Measurements from ENCODE around the gene LRATD1. TPM values are rescaled to one million over a fixed set of nuclear protein-coding genes. Genes with fewer than 3 reads are reported as not detected.

Gene LRATD1
- total RNA-seq, 1 experiment from 2014 or later = 0.31 TPM

- no CpG with 5 or more reads among the region's 1 CpG for WGBS (ENCODE audit: extremely low coverage, insufficient read length, low lambda C conversion rate)
- Histone ChIP-seq H3K14ac (ENCODE audit: insufficient read depth, low read length) (no peak overlapping the region), H2BK120ac (ENCODE audit: low read depth, low read length, poor library complexity, severe bottlenecking) (no peak overlapping the region)
Measured at GRCh38 chr2:14677039-14677438, 44.5 kb downstream of the LRATD1 start.

More at GRCh38 chr2:14677039-14677438, 44.5 kb downstream of the LRATD1 start:
- H2BK15ac ChIP-seq (ENCODE audit: low read depth, low read length) = no peak overlapping the region
- H3K23ac ChIP-seq (ENCODE audit: insufficient read length, low read depth, low read length) = no peak overlapping the region
- H3K4me3 Mint-ChIP-seq = no peak overlapping the region
- H3K27ac Mint-ChIP-seq = no peak overlapping the region
- no peak overlapping the region for H4K5ac ChIP-seq (ENCODE audit: insufficient read length, low read depth, low read length)
- no peaks in the 10 kb centered on the region for H3K9me3 ChIP-seq (ENCODE audit: control insufficient read depth, low read depth, low read length)
- H3K27me3 Mint-ChIP-seq (ENCODE audit: low read depth) = peaks cover 5% of the 10 kb centered on the region
- no peaks in the 10 kb centered on the region for H3K23me2 ChIP-seq (ENCODE audit: insufficient read length, low read depth, low read length, poor library complexity, severe bottlenecking)
- no peak overlapping the region for H3T11ph ChIP-seq (ENCODE audit: low read length)
- H3K27me3 ChIP-seq (ENCODE audit: insufficient read depth, low read length) = no peaks in the 10 kb centered on the region
- no peak for TF ChIP-seq CTCF (conservative IDR thresholded peaks at IDR 0.05)
- no peak overlapping the region for H2AFZ ChIP-seq (ENCODE audit: low read length)
- H3K36me3 Mint-ChIP-seq (ENCODE audit: insufficient read depth in 1 of 3, low read depth in 3 of 3) = no peaks in the 10 kb centered on the region
- H3K9ac ChIP-seq (ENCODE audit: extremely low read depth, insufficient read length, low read length) = no peak overlapping the region
- H2BK20ac ChIP-seq (ENCODE audit: low read depth, low read length, poor library complexity, severe bottlenecking) = no peak overlapping the region
- H2AK5ac ChIP-seq (ENCODE audit: insufficient read length, low read length) = no peak overlapping the region
- H3K27ac ChIP-seq (ENCODE audit: insufficient read length, low read depth, low read length) = no peak overlapping the region
- H3K56ac ChIP-seq (ENCODE audit: insufficient read length, low read depth, low read length) = no peak overlapping the region
- no peaks in the 10 kb centered on the region for H4K20me1 ChIP-seq (ENCODE audit: control insufficient read depth, insufficient read depth, insufficient read length)
- no peak overlapping the region for H4K8ac ChIP-seq (replicated peaks; ENCODE audit: insufficient read length, low read depth, low read length)
- H3K79me2 ChIP-seq (ENCODE audit: insufficient read depth, low read length) = no peaks in the 10 kb centered on the region
- H3K4me1 Mint-ChIP-seq = peaks cover 4 to 8% of the 10 kb centered on the region in 2 experiments; a peak in 3 of 4 replicates
- H4K91ac ChIP-seq (ENCODE audit: insufficient read length, low read depth, low read length) = no peak overlapping the region
- no peaks in the 10 kb centered on the region for H3K4me1 ChIP-seq (ENCODE audit: insufficient read depth, low read length)
- no peaks in the 10 kb centered on the region for H3K79me1 ChIP-seq (ENCODE audit: insufficient read depth, low read depth, low read length, poor library complexity, severe bottlenecking)
- no peak overlapping the region for H3K4me2 ChIP-seq (ENCODE audit: insufficient read depth, insufficient read length, low read length)
- H2BK5ac ChIP-seq (ENCODE audit: insufficient read length, low read length) = no peak overlapping the region
- no peaks in the 10 kb centered on the region for H3K9me3 Mint-ChIP-seq
- no peak overlapping the region for H2BK12ac ChIP-seq (ENCODE audit: insufficient read length, low read depth, low read length)
- no peak overlapping the region for H3K18ac ChIP-seq (ENCODE audit: insufficient read length, low read depth, low read length)
- no peak for DNase-seq
- no peak overlapping the region for H3K4ac ChIP-seq (ENCODE audit: low read depth, low read length)

Data from H9 (cell line).